HEK293 (cell line): ENCODE results near the gene VSTM2B.

ENCODE experiments used
- CTCF ChIA-PET: fragments of 350-600 bp; formaldehyde crosslinking; extraction: SDS; loops from one replicate; lab custom pipeline; 2021; ENCODE audit warnings: antibody characterized with exemption; lab: Yijun Ruan, JAX
- POLR2A ChIA-PET: fragments of 300-600 bp; formaldehyde crosslinking; extraction: SDS; loops from one replicate; lab custom pipeline; 2020; ENCODE audit warnings: antibody characterized with exemption, inconsistent platforms; lab: Yijun Ruan, JAX
- H3K27ac ChIP-seq: fragments of 200-500 bp; sonication (Bioruptor generic); 2 replicates; pipeline ENCODE4 v1.5.1; 2014; ENCODE audit warnings: low read depth, low read length, control low read depth, inconsistent platforms; ENCODE audit errors: extremely low read depth
- H3K36me3 ChIP-seq, 2 experiments: fragments of 200-500 bp in 1 of 2; sonication (Bioruptor generic) in 1 of 2; 1 replicate in 1 of 2; 2 replicates in 1 of 2; pipeline ENCODE4 v1.5.1; 2014 to 2017; ENCODE audit warnings: inconsistent platforms in 2 of 2, low read length in 2 of 2; ENCODE audit not compliant: control insufficient read depth in 2 of 2, insufficient read depth in 1 of 2
- H3K4me1 ChIP-seq: fragments of 200-500 bp; sonication (Bioruptor generic); 2 replicates; pipeline ENCODE4 v1.5.1; 2014; ENCODE audit warnings: mild to moderate bottlenecking, low read length, inconsistent platforms; ENCODE audit not compliant: control insufficient read depth, insufficient read depth
- H3K4me3 ChIP-seq: 2 replicates; pipeline ENCODE4 v1.5.1; 2011; ENCODE audit warnings: low read depth, mild to moderate bottlenecking, control low read depth, low read length, moderate library complexity
- H3K9me3 ChIP-seq: fragments of 200-500 bp; sonication (Bioruptor generic); 2 replicates; pipeline ENCODE4 v1.5.1; 2014; ENCODE audit warnings: low read depth, low read length, inconsistent platforms; ENCODE audit not compliant: control insufficient read depth, insufficient read depth
- GFI1B ChIP-seq: fragments of 450-650 bp; formaldehyde crosslinking; IDR thresholded peaks from 2 replicates; pipeline ENCODE4 v1.5.1; 2016; ENCODE audit warnings: missing biosample characterization, missing genetic modification characterization
- KLF8 ChIP-seq: fragments of 450-650 bp; formaldehyde crosslinking; IDR thresholded peaks from 2 replicates; pipeline ENCODE4 v1.5.1; 2016; ENCODE audit warnings: missing biosample characterization, missing genetic modification characterization
- MEIS1 ChIP-seq: sonication (generic); formaldehyde crosslinking; IDR thresholded peaks from 2 replicates; pipeline ENCODE4 v1.8.1; 2022; ENCODE audit warnings: missing genetic modification reagents, mild to moderate bottlenecking, borderline replicate concordance
- PRDM10 ChIP-seq: fragments of 450-650 bp; formaldehyde crosslinking; IDR thresholded peaks from 2 replicates; pipeline ENCODE4 v1.5.1; 2016; ENCODE audit warnings: missing biosample characterization, missing genetic modification characterization
- SETDB1 ChIP-seq: IDR thresholded peaks from one replicate; pipeline ENCODE4 v1.6.1; 2017; ENCODE audit warnings: mild to moderate bottlenecking, low read length, moderate library complexity, mixed read lengths; ENCODE audit not compliant: insufficient read length
- ZBTB1 ChIP-seq: fragments of 450-650 bp; formaldehyde crosslinking; IDR thresholded peaks from 2 replicates; pipeline ENCODE4 v1.5.1; 2016; ENCODE audit warnings: missing biosample characterization, missing genetic modification characterization
- ZFP41 ChIP-seq: fragments of 450-650 bp; formaldehyde crosslinking; IDR thresholded peaks from 2 replicates; pipeline ENCODE4 v1.5.1; 2016; ENCODE audit warnings: missing biosample characterization, missing genetic modification characterization, borderline replicate concordance
- ZFP69B ChIP-seq: fragments of 450-650 bp; formaldehyde crosslinking; IDR thresholded peaks from 2 replicates; pipeline ENCODE4 v1.5.1; 2016; ENCODE audit warnings: missing biosample characterization, missing genetic modification characterization
- ZIC2 ChIP-seq: fragments of 450-650 bp; formaldehyde crosslinking; IDR thresholded peaks from 2 replicates; pipeline ENCODE4 v1.5.1; 2016; ENCODE audit warnings: missing biosample characterization, missing genetic modification characterization
- ZNF114 ChIP-seq: fragments of 450-650 bp; formaldehyde crosslinking; IDR thresholded peaks from 2 replicates; pipeline ENCODE4 v1.5.0; 2017; ENCODE audit warnings: missing biosample characterization, missing genetic modification characterization
- ZNF133 ChIP-seq: fragments of 450-650 bp; formaldehyde crosslinking; IDR thresholded peaks from 2 replicates; pipeline ENCODE4 v1.5.1; 2016; ENCODE audit warnings: missing biosample characterization, missing genetic modification characterization
- ZNF140 ChIP-seq: fragments of 450-650 bp; formaldehyde crosslinking; IDR thresholded peaks from 2 replicates; pipeline ENCODE4 v1.5.1; 2016; ENCODE audit warnings: missing biosample characterization, missing genetic modification characterization
- ZNF2 ChIP-seq: fragments of 450-650 bp; formaldehyde crosslinking; IDR thresholded peaks from 2 replicates; pipeline ENCODE4 v1.5.1; 2016; ENCODE audit warnings: missing biosample characterization, missing genetic modification characterization
- ZNF221 ChIP-seq: fragments of 450-650 bp; formaldehyde crosslinking; IDR thresholded peaks from 2 replicates; pipeline ENCODE4 v1.5.1; 2017; ENCODE audit warnings: missing biosample characterization, missing genetic modification characterization, borderline replicate concordance
- ZNF341 ChIP-seq: fragments of 450-650 bp; formaldehyde crosslinking; IDR thresholded peaks from 2 replicates; pipeline ENCODE4; 2016; ENCODE audit warnings: low read depth, missing biosample characterization, missing genetic modification characterization
- ZNF394 ChIP-seq: fragments of 450-650 bp; formaldehyde crosslinking; IDR thresholded peaks from 2 replicates; pipeline ENCODE4 v1.5.1; 2016; ENCODE audit warnings: missing biosample characterization, missing genetic modification characterization, mild to moderate bottlenecking, moderate library complexity, borderline replicate concordance
- ZNF514 ChIP-seq: fragments of 450-650 bp; formaldehyde crosslinking; IDR thresholded peaks from 2 replicates; pipeline ENCODE4 v1.5.1; 2016; ENCODE audit warnings: missing biosample characterization, missing genetic modification characterization
- ZNF529 ChIP-seq: fragments of 450-650 bp; formaldehyde crosslinking; IDR thresholded peaks from 2 replicates; pipeline ENCODE4 v1.5.1; 2017; ENCODE audit warnings: missing genetic modification characterization, missing biosample characterization; ENCODE audit not compliant: insufficient replicate concordance
- ZNF548 ChIP-seq: fragments of 450-650 bp; formaldehyde crosslinking; IDR thresholded peaks from 2 replicates; pipeline ENCODE4 v1.5.1; 2016; ENCODE audit warnings: missing biosample characterization, missing genetic modification characterization
- ZNF610 ChIP-seq: fragments of 450-650 bp; formaldehyde crosslinking; IDR thresholded peaks from 2 replicates; pipeline ENCODE4 v1.5.1; 2016; ENCODE audit warnings: missing biosample characterization, missing genetic modification characterization, borderline replicate concordance
- ZNF704 ChIP-seq: fragments of 450-650 bp; formaldehyde crosslinking; IDR thresholded peaks from 2 replicates; pipeline ENCODE4 v1.5.1; 2016; ENCODE audit warnings: missing biosample characterization, missing genetic modification characterization
- ZNF785 ChIP-seq: fragments of 450-650 bp; formaldehyde crosslinking; IDR thresholded peaks from 2 replicates; pipeline ENCODE4 v1.5.1; 2016; ENCODE audit warnings: missing biosample characterization, missing genetic modification characterization
- ZSCAN30 ChIP-seq: fragments of 450-650 bp; IDR thresholded peaks from 2 replicates; pipeline ENCODE4 v1.5.1; 2018; ENCODE audit warnings: missing biosample characterization, mild to moderate bottlenecking, missing genetic modification characterization, moderate library complexity
- TF ChIP-seq, protein P1 (sequence below): fragments of 450-650 bp; formaldehyde crosslinking; IDR thresholded peaks from 2 replicates; pipeline ENCODE4 v1.5.1; 2016; ENCODE audit warnings: missing biosample characterization, missing genetic modification characterization

Gene VSTM2B

GRCh38 chr19:29567366-29567915 is 41.6 kb downstream of the VSTM2B start:
- POLR2A ChIA-PET = no interaction called here
- H3K27ac ChIP-seq = no peak overlapping the region
- no peaks in the 10 kb centered on the region; a peak in 1 of 3 replicates for H3K36me3 ChIP-seq
- TF ChIP-seq ZNF341 (tag by site-specific recombination) (no peak), ZNF133 (no peak), ZNF140 (tag by site-specific recombination) (no peak), ZFP69B (tag by site-specific recombination) (no peak), ZNF221 (tag by site-specific recombination) (no peak), ZNF785 (tag by site-specific recombination) (no peak), ZBTB1 (no peak), ZNF514 (tag by site-specific recombination) (no peak), SETDB1 (no peak), MEIS1 (CRISPR knock-in tag) (no peak), ZNF610 (tag by site-specific recombination) (no peak), ZNF114 (tag by site-specific recombination) (no peak), ZFP41 (tag by site-specific recombination) (no peak), ZNF529 (tag by site-specific recombination) (no peak), ZNF394 (tag by site-specific recombination) (no peak), ZNF548 (tag by site-specific recombination) (no peak), GFI1B (no peak)
- CTCF ChIA-PET = interaction anchor here (0.6 kb wide), 2 partner anchors 15 to 1115 kb away, joined by 3 read pairs; no protein-coding TSS in a partner anchor
- no peaks in the 10 kb centered on the region; the same call in none of the 2 replicates for H3K9me3 ChIP-seq
- H3K4me1 ChIP-seq = 0 out of 2 replicates have a peak, but pooled peaks cover 6% of the 10 kb centered on the region
- no peak overlapping the region for H3K4me3 ChIP-seq

DNA sequence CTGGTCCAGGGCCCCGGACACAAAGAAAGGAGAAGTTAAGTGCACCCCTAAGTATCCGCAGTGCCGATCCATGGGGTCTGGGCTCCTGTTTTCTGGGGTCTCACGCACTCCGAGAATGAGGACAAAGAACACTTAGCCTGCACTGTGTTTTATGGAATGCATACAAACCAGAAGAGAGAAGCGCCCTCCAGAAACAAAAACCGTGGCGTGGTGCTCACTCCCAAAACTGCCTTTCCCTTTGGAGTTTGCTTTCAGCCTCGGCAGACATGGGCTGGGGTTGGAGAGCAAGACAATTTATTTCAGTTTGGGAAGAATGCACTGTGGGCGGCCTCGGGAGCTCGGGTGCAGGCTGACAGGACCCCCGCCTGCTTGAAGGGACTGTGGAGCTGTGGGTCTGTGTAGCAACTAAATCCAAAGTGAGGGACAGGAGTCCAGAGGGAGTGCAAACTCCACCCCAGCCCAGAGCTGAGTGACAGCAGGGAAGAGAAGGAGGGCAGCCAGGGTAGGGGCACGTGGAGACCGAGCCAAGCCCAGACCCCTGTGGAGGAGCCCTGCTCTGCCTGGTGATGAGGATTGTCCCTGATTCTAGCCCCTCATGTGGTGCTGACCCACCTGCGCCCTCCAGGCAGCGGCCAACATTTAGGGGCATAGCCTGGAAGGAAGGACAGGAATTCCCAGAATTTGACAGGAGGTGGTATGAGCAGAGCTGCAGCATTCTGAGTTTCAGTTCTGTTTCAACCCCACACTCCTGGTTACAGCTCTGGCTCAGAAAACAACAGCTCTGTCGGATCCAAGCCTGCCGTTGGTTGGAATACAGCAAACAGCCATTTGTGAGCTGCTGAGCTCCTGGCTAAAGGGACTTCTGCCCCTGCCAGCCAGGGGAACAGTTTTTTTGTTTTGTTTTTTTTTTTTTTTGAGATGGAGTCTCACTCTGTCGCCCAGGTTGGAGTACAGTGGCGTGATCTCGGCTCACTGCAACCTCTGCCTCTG is 42.5 kb downstream of the VSTM2B start:
- no peaks in the 10 kb centered on the region; the same call in none of the 2 replicates for H3K9me3 ChIP-seq
- ChIA-PET CTCF (no interaction called here), POLR2A (interaction anchor here (0.7 kb wide), 1 partner anchor 697 kb away, joined by 3 read pairs; no protein-coding TSS in a partner anchor)

More for the DNA sequence above, 42.5 kb downstream of the VSTM2B start:
- H3K36me3 ChIP-seq = no peaks in the 10 kb centered on the region; a peak in 1 of 3 replicates
- no peak for TF ChIP-seq ZNF704 (tag by site-specific recombination)
- no peak for TF ChIP-seq KLF8 (tag by site-specific recombination)
- no peak for TF ChIP-seq ZNF2
- TF ChIP-seq ZSCAN30 (tag by site-specific recombination) = no peak
- TF ChIP-seq ZIC2 (tag by site-specific recombination) = peak; percentile 29; the same call in 1 of the 2 replicates
- TF ChIP-seq ZNF610 (tag by site-specific recombination) = no peak
- TF ChIP-seq PRDM10 (tag by site-specific recombination) = no peak
- TF ChIP-seq, protein P1, sequence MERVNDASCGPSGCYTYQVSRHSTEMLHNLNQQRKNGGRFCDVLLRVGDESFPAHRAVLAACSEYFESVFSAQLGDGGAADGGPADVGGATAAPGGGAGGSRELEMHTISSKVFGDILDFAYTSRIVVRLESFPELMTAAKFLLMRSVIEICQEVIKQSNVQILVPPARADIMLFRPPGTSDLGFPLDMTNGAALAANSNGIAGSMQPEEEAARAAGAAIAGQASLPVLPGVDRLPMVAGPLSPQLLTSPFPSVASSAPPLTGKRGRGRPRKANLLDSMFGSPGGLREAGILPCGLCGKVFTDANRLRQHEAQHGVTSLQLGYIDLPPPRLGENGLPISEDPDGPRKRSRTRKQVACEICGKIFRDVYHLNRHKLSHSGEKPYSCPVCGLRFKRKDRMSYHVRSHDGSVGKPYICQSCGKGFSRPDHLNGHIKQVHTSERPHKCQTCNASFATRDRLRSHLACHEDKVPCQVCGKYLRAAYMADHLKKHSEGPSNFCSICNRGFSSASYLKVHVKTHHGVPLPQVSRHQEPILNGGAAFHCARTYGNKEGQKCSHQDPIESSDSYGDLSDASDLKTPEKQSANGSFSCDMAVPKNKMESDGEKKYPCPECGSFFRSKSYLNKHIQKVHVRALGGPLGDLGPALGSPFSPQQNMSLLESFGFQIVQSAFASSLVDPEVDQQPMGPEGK (tag by site-specific recombination) = no peak
- TF ChIP-seq, all 188 proteins: peak for 1
- Histone ChIP-seq H3K27ac (no peak overlapping the region), H3K4me1 (0 out of 2 replicates have a peak, but pooled peaks cover 6% of the 10 kb centered on the region), H3K4me3 (no peak overlapping the region)
